ENCODE results near the gene AAGAB.

DNA sequence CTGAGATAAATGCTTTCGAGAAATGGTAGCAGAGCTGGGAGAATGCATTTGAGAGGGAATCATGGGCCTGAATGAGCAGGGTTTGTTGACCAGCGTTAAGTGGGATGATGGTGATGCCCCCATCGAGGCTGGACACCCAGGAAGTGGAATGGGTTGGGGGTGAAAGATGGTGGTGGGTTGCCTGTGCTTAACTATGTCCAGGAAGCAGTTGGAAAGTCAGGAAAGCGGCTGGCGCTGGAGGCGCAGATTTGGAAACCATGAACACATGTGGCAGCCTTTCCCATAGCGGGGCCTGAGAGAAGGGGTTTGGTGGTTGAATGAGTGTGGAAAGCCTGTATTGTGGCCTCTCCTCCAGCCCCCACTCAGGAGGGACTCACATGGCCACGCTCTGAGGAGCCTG lies 80.7 kb downstream of the AAGAB start:
- TF ChIP-seq, protein P1, sequence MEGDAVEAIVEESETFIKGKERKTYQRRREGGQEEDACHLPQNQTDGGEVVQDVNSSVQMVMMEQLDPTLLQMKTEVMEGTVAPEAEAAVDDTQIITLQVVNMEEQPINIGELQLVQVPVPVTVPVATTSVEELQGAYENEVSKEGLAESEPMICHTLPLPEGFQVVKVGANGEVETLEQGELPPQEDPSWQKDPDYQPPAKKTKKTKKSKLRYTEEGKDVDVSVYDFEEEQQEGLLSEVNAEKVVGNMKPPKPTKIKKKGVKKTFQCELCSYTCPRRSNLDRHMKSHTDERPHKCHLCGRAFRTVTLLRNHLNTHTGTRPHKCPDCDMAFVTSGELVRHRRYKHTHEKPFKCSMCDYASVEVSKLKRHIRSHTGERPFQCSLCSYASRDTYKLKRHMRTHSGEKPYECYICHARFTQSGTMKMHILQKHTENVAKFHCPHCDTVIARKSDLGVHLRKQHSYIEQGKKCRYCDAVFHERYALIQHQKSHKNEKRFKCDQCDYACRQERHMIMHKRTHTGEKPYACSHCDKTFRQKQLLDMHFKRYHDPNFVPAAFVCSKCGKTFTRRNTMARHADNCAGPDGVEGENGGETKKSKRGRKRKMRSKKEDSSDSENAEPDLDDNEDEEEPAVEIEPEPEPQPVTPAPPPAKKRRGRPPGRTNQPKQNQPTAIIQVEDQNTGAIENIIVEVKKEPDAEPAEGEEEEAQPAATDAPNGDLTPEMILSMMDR (IDR thresholded peaks at IDR 0.05): no peak
- no peak for TF ChIP-seq EP300 (IDR thresholded peaks at IDR 0.05)
